ENCODE results near the gene UGT1A9.

DNA sequence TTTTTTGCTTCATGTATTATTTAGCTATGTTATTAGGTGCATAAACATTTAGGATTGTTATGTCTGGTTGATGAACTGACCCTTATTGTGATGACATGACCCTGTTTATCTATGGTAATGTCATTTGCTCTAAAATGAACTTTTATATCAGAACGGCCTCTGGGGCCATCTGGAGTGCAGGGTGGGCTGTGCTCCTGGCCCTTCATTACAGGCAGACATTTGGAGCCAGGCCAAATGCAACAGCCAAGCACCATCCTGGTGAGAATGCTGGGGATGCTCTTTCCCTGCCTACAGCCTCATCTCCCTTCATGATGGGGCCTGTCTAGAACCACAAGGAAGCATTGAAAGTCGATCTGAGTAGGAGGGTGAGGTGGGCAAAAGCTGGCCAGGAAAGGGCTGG, 144.6 kb downstream of the UGT1A9 start:
- TF ChIP-seq, protein P1, sequence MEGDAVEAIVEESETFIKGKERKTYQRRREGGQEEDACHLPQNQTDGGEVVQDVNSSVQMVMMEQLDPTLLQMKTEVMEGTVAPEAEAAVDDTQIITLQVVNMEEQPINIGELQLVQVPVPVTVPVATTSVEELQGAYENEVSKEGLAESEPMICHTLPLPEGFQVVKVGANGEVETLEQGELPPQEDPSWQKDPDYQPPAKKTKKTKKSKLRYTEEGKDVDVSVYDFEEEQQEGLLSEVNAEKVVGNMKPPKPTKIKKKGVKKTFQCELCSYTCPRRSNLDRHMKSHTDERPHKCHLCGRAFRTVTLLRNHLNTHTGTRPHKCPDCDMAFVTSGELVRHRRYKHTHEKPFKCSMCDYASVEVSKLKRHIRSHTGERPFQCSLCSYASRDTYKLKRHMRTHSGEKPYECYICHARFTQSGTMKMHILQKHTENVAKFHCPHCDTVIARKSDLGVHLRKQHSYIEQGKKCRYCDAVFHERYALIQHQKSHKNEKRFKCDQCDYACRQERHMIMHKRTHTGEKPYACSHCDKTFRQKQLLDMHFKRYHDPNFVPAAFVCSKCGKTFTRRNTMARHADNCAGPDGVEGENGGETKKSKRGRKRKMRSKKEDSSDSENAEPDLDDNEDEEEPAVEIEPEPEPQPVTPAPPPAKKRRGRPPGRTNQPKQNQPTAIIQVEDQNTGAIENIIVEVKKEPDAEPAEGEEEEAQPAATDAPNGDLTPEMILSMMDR (IDR thresholded peaks at IDR 0.05; ENCODE audit: low read length), result no peak
- TF ChIP-seq EZH2 (optimal IDR thresholded peaks at IDR 0.05; ENCODE audit: low read depth, low read length) (no peak), EZH2phosphoT487 (IDR thresholded peaks at IDR 0.05; ENCODE audit: low read length) (no peak)

Data from MM.1S (cell line).